ENCODE measurements around the gene PDIK1L. TPM values are rescaled to one million over a fixed set of nuclear protein-coding genes. Genes with fewer than 3 reads are reported as not detected.

The PDIK1L gene
- total and polyA plus RNA-seq, 7 experiments from 2014 or later: 4.7 to 29.6 (median 10.9) TPM

DNA sequence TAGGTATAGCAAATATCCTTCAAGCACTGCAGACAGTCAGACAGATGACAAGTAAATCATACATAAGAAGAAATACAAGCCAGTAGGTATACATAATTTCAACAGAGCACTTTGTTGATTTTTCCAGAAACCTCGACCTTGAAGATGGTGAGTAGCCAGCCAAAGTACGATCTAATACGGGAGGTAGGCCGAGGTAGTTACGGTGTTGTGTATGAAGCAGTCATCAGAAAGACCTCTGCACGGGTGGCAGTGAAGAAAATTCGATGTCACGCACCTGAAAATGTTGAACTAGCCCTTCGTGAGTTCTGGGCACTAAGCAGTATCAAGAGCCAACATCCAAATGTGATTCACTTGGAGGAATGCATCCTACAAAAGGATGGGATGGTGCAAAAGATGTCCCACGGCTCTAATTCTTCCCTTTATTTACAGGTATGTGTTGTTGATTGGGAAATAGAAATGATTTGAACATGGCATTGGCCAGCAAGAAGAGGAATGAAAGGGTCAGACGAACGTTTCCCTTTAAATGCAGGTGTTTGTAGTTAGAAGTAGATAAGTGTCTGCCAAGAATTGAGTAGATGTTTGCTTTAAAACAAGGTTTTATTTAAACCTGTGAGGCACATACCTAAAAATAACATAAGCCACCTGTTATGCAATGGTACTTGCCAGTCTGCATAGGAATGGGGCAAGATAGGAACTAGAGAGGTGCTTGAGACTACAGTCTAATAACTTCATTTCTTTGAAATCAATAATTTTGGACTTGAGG, 2.7 kb downstream of the PDIK1L start:
- Histone ChIP-seq H3K4me3 (ENCODE audit: low read length) (no peak overlapping the region), H3K36me3 (ENCODE audit: control insufficient read depth in 2 of 3, insufficient read depth in 3 of 3, low read length in 3 of 3) (peaks cover 0 to 41% (median 5%) of the 10 kb centered on the region in 3 experiments), H3K4me1 (ENCODE audit: control insufficient read depth in 2 of 2, insufficient read depth in 2 of 2, low read length in 2 of 2) (peaks cover 12 to 19% of the 10 kb centered on the region in 2 donors), H3K9me3 (ENCODE audit: control insufficient read depth in 2 of 3, low read length in 3 of 3) (no peaks in the 10 kb centered on the region), H3K27me3 (ENCODE audit: control insufficient read depth in 2 of 2, insufficient read depth in 2 of 2, low read length in 2 of 2) (no peaks in the 10 kb centered on the region), H3K27ac (ENCODE audit: low read depth, low read length) (no peak overlapping the region)
- no peak for ATAC-seq
- H3K4me1 Mint-ChIP-seq: peaks cover 6 to 63% (median 45%) of the 10 kb centered on the region in 7 donors
- intact Hi-C loops (cut with micrococcal nuclease): loop anchor here (5.0 kb wide), 5 partner anchors 163 to 358 kb away; partner anchors contain the start of genes CD52 (in 1 of the 2), HMGN2 (in 1 of the 2) and STMN1 (in 1 of the 2)
- peak overlapping the region in 3 of 9 donors; percentile 23 to 65 (median 49) for H3K27ac Mint-ChIP-seq
- peak overlapping the region in 7 of 10 donors; percentile 25 to 83 (median 45) for H3K4me3 Mint-ChIP-seq
- H3K9me3 Mint-ChIP-seq: no peaks in the 10 kb centered on the region
- DNase-seq: no peak
- ChIA-PET CTCF (interaction anchor here (0.7 to 5.6 kb wide), 7 partner anchors 12 to 163 kb away, joined by 3 to 53 read pairs (median 5); no protein-coding TSS in a partner anchor), POLR2A (interaction anchor here (0.8 to 5.6 kb wide), 3 partner anchors 10 to 31 kb away, joined by 6 to 93 read pairs (median 15); no protein-coding TSS in a partner anchor)
- H3K36me3 Mint-ChIP-seq: peaks cover 0 to 26% (median 6%) of the 10 kb centered on the region in 5 donors
- no peaks in the 10 kb centered on the region for H3K27me3 Mint-ChIP-seq

GRCh38 chr1:26119892-26120608, 8.4 kb downstream of the PDIK1L start:
- Mint-ChIP-seq H3K36me3 (peaks cover 0 to 32% (median 8%) of the 10 kb centered on the region in 5 donors), H3K4me3 (peak overlapping the region in 2 of 10 donors; percentile 43 to 48), H3K27me3 (no peaks in the 10 kb centered on the region), H3K4me1 (peaks cover 10 to 53% (median 40%) of the 10 kb centered on the region in 7 donors), H3K27ac (peak overlapping the region in 7 of 9 donors; percentile 19 to 87 (median 65)), H3K9me3 (no peaks in the 10 kb centered on the region)
- H3K4me1 ChIP-seq (ENCODE audit: control insufficient read depth in 2 of 2, insufficient read depth in 2 of 2, low read length in 2 of 2): no peaks in the 10 kb centered on the region
- ATAC-seq: no peak
- no peaks in the 10 kb centered on the region for H3K27me3 ChIP-seq (ENCODE audit: control insufficient read depth in 2 of 2, insufficient read depth in 2 of 2, low read length in 2 of 2)
- H3K36me3 ChIP-seq (ENCODE audit: control insufficient read depth in 2 of 3, insufficient read depth in 3 of 3, low read length in 3 of 3): peaks cover under 1 to 37% (median 7%) of the 10 kb centered on the region in 3 experiments
- no peaks in the 10 kb centered on the region for H3K9me3 ChIP-seq (ENCODE audit: control insufficient read depth in 2 of 3, low read length in 3 of 3)
- CTCF ChIA-PET: interaction anchor here (0.6 kb wide), 1 partner anchor 24 kb away, joined by 3 read pairs; no protein-coding TSS in a partner anchor
- no peak overlapping the region for H3K4me3 ChIP-seq (ENCODE audit: low read length)
- DNase-seq: no peak
- intact Hi-C loops (cut with micrococcal nuclease): loop anchor here in 1 of 2 donors (10.0 kb wide), 2 partner anchors 575 to 875 kb away; partner anchors contain the start of genes ARID1A and RSRP1
- POLR2A ChIA-PET: interaction anchor here (0.5 to 7.4 kb wide), 4 partner anchors 8 to 301 kb away, joined by 3 to 93 read pairs (median 4); partner anchors contain the start of gene PDIK1L
- no peak overlapping the region for H3K27ac ChIP-seq (ENCODE audit: low read depth, low read length)

- ATAC-seq: no peak
- Histone ChIP-seq H3K36me3 (ENCODE audit: control insufficient read depth in 2 of 3, insufficient read depth in 3 of 3, low read length in 3 of 3) (peaks cover 0 to 29% (median 7%) of the 10 kb centered on the region in 3 experiments), H3K9me3 (ENCODE audit: control insufficient read depth in 2 of 3, low read length in 3 of 3) (no peaks in the 10 kb centered on the region), H3K4me1 (ENCODE audit: control insufficient read depth in 2 of 2, insufficient read depth in 2 of 2, low read length in 2 of 2) (peaks cover 13 to 15% of the 10 kb centered on the region in 2 donors), H3K27ac (ENCODE audit: low read depth, low read length) (no peak overlapping the region), H3K4me3 (ENCODE audit: low read length) (no peak overlapping the region), H3K27me3 (ENCODE audit: control insufficient read depth in 2 of 2, insufficient read depth in 2 of 2, low read length in 2 of 2) (no peaks in the 10 kb centered on the region)
- H3K27ac Mint-ChIP-seq: peak overlapping the region in 3 of 9 donors; percentile 14 to 37 (median 24)
- intact Hi-C loops (cut with micrococcal nuclease): loop anchor here in 1 of 2 donors (10.0 kb wide), 2 partner anchors 573 to 877 kb away; partner anchors contain the start of genes ARID1A and RSRP1
- H3K36me3 Mint-ChIP-seq: peaks cover 0 to 29% (median 8%) of the 10 kb centered on the region in 5 donors
- ChIA-PET CTCF (interaction anchor here (1.2 to 1.6 kb wide), 3 partner anchors 10 to 31 kb away, joined by 3 to 5 read pairs (median 4); partner anchors contain the start of gene PDIK1L), POLR2A (interaction anchor here (0.7 to 7.4 kb wide), 4 partner anchors 11 to 55 kb away, joined by 3 to 93 read pairs (median 4); partner anchors contain the start of genes CNKSR1 and PDIK1L)
- H3K4me3 Mint-ChIP-seq: no peak overlapping the region
- H3K27me3 Mint-ChIP-seq: no peaks in the 10 kb centered on the region
- no peak for DNase-seq
- peaks cover 24 to 67% (median 55%) of the 10 kb centered on the region in 7 donors for H3K4me1 Mint-ChIP-seq
- H3K9me3 Mint-ChIP-seq: no peaks in the 10 kb centered on the region
Measured at GRCh38 chr1:26121854-26122773, 10.5 kb downstream of the PDIK1L start.

- Histone ChIP-seq H3K4me1 (ENCODE audit: control insufficient read depth in 2 of 2, insufficient read depth in 2 of 2, low read length in 2 of 2) (peaks cover 19 to 24% of the 10 kb centered on the region in 2 donors), H3K27me3 (ENCODE audit: control insufficient read depth in 2 of 2, insufficient read depth in 2 of 2, low read length in 2 of 2) (no peaks in the 10 kb centered on the region), H3K9me3 (ENCODE audit: control insufficient read depth in 2 of 3, low read length in 3 of 3) (no peaks in the 10 kb centered on the region), H3K36me3 (ENCODE audit: control insufficient read depth in 2 of 3, insufficient read depth in 3 of 3, low read length in 3 of 3) (peaks cover 0 to 28% (median 7%) of the 10 kb centered on the region in 3 experiments), H3K4me3 (ENCODE audit: low read length) (no peak overlapping the region), H3K27ac (ENCODE audit: low read depth, low read length) (peak overlapping the region; percentile 1)
- ChIA-PET POLR2A (interaction anchor here (0.7 to 7.4 kb wide), 5 partner anchors 12 to 777 kb away, joined by 3 to 93 read pairs (median 3); partner anchors contain the start of genes CNKSR1, GPATCH3 and PDIK1L), CTCF (interaction anchor here (1.2 to 2.2 kb wide), 3 partner anchors 16 to 32 kb away, joined by 4 to 16 read pairs (median 5); no protein-coding TSS in a partner anchor)
- H3K27me3 Mint-ChIP-seq: peaks cover 0 to 7% (median 0%) of the 10 kb centered on the region in 5 donors
- DNase-seq (no peak), ATAC-seq (no peak)
- peaks cover 0 to 24% (median 8%) of the 10 kb centered on the region in 5 donors for H3K36me3 Mint-ChIP-seq
- H3K4me1 Mint-ChIP-seq: peaks cover 31 to 69% (median 64%) of the 10 kb centered on the region in 7 donors
- H3K9me3 Mint-ChIP-seq: no peaks in the 10 kb centered on the region
- H3K27ac Mint-ChIP-seq: peak overlapping the region in 5 of 9 donors; percentile 7 to 72 (median 47)
- H3K4me3 Mint-ChIP-seq: peak overlapping the region in 2 of 10 donors; percentile 22 to 55
- intact Hi-C loops (cut with micrococcal nuclease): loop anchor here in 1 of 2 donors (1.0 to 10.0 kb wide), 3 partner anchors 11 to 878 kb away; partner anchors contain the start of genes ARID1A and RSRP1
Measured at GRCh38 chr1:26122988-26123973, 11.7 kb downstream of the PDIK1L start.
